ENCODE data around the gene SOX21.

DNA sequence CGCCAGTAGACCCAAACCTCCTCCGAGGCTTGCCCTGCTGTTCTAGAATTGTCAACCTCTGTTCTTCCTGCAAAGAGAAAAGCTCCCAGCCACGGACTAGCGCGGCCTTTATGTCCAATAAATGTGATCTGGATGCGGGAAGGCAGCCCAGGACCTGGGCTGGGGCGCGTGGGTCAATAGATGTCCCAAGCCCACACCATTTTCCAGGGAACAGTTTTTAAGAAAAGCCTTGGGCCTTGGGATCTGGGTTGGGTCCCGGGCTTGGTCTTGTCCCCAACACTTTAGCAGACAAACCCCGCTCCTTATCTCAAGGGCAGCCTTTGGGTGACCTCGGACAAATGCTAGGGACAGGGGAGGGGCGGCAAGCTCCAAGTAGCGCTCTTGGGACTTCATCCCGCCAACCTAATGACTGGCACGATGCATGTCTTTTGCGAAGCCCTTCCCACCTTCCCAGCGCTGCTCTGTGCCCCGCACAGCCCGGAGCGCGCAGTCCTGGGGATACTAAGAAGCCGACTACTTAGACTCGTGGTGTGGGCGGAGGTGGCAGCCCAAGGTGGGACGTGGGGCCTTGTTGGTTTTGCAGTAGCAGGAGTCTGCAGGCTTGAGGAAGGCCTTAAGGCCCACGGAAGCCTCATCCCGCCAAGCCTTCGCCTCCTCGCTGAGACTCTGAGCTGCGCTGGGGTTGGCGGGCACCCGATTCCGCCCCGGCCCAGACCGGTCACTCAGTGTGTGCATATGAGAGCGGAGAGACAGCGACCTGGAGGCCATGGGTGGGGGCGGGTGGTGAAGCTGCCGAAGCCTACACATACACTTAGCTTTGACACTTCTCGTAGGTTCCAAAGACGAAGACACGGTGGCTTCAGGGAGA lies 10.8 kb downstream of the SOX21 start:
- no peak for TF ChIP-seq JUN (IDR thresholded peaks at IDR 0.05; ENCODE audit: low read depth, low read length)
- TF ChIP-seq, protein P1, sequence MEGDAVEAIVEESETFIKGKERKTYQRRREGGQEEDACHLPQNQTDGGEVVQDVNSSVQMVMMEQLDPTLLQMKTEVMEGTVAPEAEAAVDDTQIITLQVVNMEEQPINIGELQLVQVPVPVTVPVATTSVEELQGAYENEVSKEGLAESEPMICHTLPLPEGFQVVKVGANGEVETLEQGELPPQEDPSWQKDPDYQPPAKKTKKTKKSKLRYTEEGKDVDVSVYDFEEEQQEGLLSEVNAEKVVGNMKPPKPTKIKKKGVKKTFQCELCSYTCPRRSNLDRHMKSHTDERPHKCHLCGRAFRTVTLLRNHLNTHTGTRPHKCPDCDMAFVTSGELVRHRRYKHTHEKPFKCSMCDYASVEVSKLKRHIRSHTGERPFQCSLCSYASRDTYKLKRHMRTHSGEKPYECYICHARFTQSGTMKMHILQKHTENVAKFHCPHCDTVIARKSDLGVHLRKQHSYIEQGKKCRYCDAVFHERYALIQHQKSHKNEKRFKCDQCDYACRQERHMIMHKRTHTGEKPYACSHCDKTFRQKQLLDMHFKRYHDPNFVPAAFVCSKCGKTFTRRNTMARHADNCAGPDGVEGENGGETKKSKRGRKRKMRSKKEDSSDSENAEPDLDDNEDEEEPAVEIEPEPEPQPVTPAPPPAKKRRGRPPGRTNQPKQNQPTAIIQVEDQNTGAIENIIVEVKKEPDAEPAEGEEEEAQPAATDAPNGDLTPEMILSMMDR (IDR thresholded peaks at IDR 0.05; ENCODE audit: control extremely low read depth in 1 of 3, insufficient read depth in 1 of 3, low read depth in 1 of 3, low read length in 3 of 3), result no peak
- TF ChIP-seq YY1 (IDR thresholded peaks at IDR 0.05; ENCODE audit: low read depth, low read length), result no peak
- no peak for TF ChIP-seq POLR2A (IDR thresholded peaks at IDR 0.05; ENCODE audit: control extremely low read depth in 1 of 2, low read depth in 2 of 2, low read length in 2 of 2)
